Natural killer cell (primary cell): ENCODE data around the gene ACTR3. TPM values are rescaled to one million over a fixed set of nuclear protein-coding genes. Genes with fewer than 3 reads are reported as not detected.
"Not testable (repeated sequence)": the region's sequence is repeated elsewhere in the genome, so short reads cannot be mapped to it uniquely, and the experiment has no call there.

Experiments
- ATAC-seq, 3 donors: fragments of 150-1000 bp in 2 of 3; fragments of 200-7000 bp in 1 of 3; cut with Tn5 transposase; 1 replicate in 1 of 3; 2 replicates in 2 of 3; pipeline ENCODE4 v1.10.0; 2021; ENCODE audit warnings: mild to moderate bottlenecking in 2 of 3, moderate library complexity in 2 of 3
- DNase-seq, 2 donors: peaks; one replicate each; pipeline versions ENCODE4 v3.0.0 to v3.0.0-alpha.2; 2013 to 2021; ENCODE audit warnings: mixed read lengths in 1 of 2
- H3K27ac ChIP-seq: one replicate; pipeline ENCODE4 v1.5.1; 2013; ENCODE audit warnings: mild to moderate bottlenecking, low read length
- H3K27me3 ChIP-seq: one replicate; pipeline ENCODE4 v1.6.1; 2013; ENCODE audit warnings: low read length; ENCODE audit not compliant: control insufficient read depth, insufficient read depth
- H3K36me3 ChIP-seq: one replicate; pipeline ENCODE4 v1.6.1; 2013; ENCODE audit warnings: low read length; ENCODE audit not compliant: control insufficient read depth, insufficient read depth
- H3K4me1 ChIP-seq: one replicate; pipeline ENCODE4 v1.6.1; 2013; ENCODE audit warnings: low read length; ENCODE audit not compliant: control insufficient read depth, insufficient read depth
- H3K4me3 ChIP-seq: one replicate; pipeline ENCODE4 v1.5.1; 2013; ENCODE audit warnings: low read length
- H3K9me3 ChIP-seq: one replicate; pipeline ENCODE4 v1.6.1; 2013; ENCODE audit warnings: low read length; ENCODE audit not compliant: control insufficient read depth, insufficient read depth
- H3K27ac Mint-ChIP-seq, 2 donors: one replicate each; pipeline ENCODE4 v1.8.0; 2022; ENCODE audit warnings: mild to moderate bottlenecking in 2 of 2, mixed read lengths in 2 of 2, moderate library complexity in 1 of 2
- H3K27me3 Mint-ChIP-seq, 2 donors: one replicate each; pipeline ENCODE4 v1.8.0; 2022; ENCODE audit warnings: low read depth in 2 of 2, mixed read lengths in 2 of 2
- H3K36me3 Mint-ChIP-seq: one replicate; pipeline ENCODE4 v1.8.0; 2022; ENCODE audit warnings: mixed read lengths
- H3K4me1 Mint-ChIP-seq, 2 donors: one replicate each; pipeline ENCODE4 v1.8.0; 2022; ENCODE audit warnings: mixed read lengths in 2 of 2
- H3K4me3 Mint-ChIP-seq: one replicate; pipeline ENCODE4 v1.8.0; 2022; ENCODE audit warnings: mild to moderate bottlenecking, moderate library complexity, mixed read lengths
- H3K9me3 Mint-ChIP-seq, 2 donors: one replicate each; pipeline ENCODE4 v1.8.0; 2022; ENCODE audit warnings: mixed read lengths in 2 of 2
- WGBS: methylation state at CpG from one replicate; pipeline ENCODE4 v1.1.7; 2013; ENCODE audit warnings: missing lambda C conversion rate; ENCODE audit not compliant: insufficient coverage; 5-methylcytosine and 5-hydroxymethylcytosine counted together
- intact Hi-C: fragments of 100-400 bp; cut with micrococcal nuclease; formaldehyde crosslinking; loops from one replicate; pipeline ENCODE4 v1.14.2; 2022
- total RNA-seq, 4 donors: library from RNA; stranded (reverse); fragments of 120-200 nt in 1 of 4; gene quantifications; one replicate each; pipeline versions ENCODE4 v1.2.3 to v1.2.4, GENCODE V29; 2013 to 2022
- TF ChIP-seq, protein P1 (sequence below): fragments of 200-600 bp; IDR thresholded peaks from one replicate; pipeline ENCODE4 v1.8.0; 2022; ENCODE audit warnings: antibody characterized with exemption

Gene ACTR3
- total RNA-seq = 100 to 1,000 TPM; 323 to 428 (median 352) TPM
- 546 TPM for total RNA-seq (2013)

DNA sequence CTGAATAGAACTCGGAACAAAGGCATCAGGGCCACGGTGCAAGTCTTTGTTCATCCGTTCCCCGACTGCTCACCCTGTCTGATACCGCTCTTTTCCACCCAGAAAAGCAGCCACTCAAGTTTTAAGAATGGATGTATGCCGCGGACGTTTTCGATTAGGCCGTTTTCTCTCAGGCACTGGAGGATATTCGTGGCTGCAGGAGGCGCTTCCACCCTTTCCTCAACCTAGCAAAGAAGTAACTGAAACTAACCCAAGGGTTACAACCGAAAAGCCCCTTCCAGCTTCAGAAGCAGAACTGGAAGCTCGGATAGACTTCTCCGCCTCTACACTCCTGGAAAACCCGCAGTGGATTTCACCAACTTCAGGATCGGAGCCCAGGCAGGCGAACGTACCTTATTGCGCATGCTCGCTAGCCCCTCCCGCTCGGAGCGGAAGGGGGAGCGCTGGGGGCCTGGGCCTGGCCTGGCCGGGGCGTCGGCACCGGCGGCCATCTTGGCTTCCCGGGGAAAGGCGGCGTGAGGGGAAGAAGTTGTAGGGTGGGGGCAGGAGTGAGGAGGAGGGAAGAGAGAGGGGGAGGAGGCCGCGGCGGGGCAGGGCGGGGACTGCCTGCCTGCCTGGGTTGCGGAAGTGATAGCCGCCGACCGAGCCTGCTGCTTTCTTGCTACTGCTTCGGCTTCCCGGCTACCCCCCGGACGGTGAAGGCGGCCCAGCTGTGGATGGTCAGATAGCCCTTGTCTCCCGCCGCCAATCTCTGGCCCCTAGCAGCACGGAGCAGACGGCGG, at the start of gene ACTR3:
ACTR3 (plus strand) TSS at position 619 of the 782 bp plus-strand sequence. CDS start 191 bp downstream, outside the sequence.
- Mint-ChIP-seq H3K27me3 (no peaks in the 10 kb centered on the region), H3K9me3 (no peaks in the 10 kb centered on the region), H3K36me3 (peaks cover 5% of the 10 kb centered on the region), H3K4me1 (peaks cover 79 to 85% of the 10 kb centered on the region in 2 donors), H3K4me3 (peak within 1 kb of the TSS; percentile 100), H3K27ac (peak within 1 kb of the TSS; percentile 97 to 99)
- under 1% methylated on average over 51 of the region's 51 CpGs for WGBS
- TF ChIP-seq, protein P1, sequence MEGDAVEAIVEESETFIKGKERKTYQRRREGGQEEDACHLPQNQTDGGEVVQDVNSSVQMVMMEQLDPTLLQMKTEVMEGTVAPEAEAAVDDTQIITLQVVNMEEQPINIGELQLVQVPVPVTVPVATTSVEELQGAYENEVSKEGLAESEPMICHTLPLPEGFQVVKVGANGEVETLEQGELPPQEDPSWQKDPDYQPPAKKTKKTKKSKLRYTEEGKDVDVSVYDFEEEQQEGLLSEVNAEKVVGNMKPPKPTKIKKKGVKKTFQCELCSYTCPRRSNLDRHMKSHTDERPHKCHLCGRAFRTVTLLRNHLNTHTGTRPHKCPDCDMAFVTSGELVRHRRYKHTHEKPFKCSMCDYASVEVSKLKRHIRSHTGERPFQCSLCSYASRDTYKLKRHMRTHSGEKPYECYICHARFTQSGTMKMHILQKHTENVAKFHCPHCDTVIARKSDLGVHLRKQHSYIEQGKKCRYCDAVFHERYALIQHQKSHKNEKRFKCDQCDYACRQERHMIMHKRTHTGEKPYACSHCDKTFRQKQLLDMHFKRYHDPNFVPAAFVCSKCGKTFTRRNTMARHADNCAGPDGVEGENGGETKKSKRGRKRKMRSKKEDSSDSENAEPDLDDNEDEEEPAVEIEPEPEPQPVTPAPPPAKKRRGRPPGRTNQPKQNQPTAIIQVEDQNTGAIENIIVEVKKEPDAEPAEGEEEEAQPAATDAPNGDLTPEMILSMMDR = no peak
- peak within 1 kb of the TSS; percentile 91 for H3K4me3 ChIP-seq
- DNase-seq = peak; percentile 97 to 99
- intact Hi-C loops = loop anchor here (2.0 to 10.0 kb wide), 3 partner anchors 33 to 715 kb away; partner anchors contain the start of genes PSD4 and SLC35F5
- H3K27ac ChIP-seq = peak within 1 kb of the TSS; percentile 94
- no peaks in the 10 kb centered on the region for H3K27me3 ChIP-seq
- peak; percentile 73 to 90 (median 85) for ATAC-seq
- peaks cover 50% of the 10 kb centered on the region for H3K4me1 ChIP-seq
- peaks cover 9% of the 10 kb centered on the region for H3K36me3 ChIP-seq
- no peaks in the 10 kb centered on the region for H3K9me3 ChIP-seq

DNA sequence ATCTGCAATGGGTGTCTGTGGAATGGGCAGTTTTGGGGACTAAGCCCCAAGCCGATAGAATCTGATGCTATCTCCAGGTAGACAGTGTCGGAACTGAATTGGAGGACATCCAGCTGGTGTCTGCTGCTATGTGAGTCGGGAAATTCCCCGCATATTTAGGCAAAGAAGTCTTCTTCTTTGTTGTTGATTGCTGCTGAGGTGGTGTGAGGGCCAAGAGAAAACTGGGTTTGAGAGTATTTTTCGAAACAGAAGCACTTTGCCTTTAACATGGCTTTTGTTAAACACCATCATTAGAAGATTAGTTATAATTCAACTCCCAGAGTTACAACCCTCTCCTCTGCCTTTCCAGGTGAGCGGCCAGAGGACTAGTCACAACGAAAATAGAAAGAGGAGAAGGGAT, 49.4 kb upstream of the ACTR3 start:
- DNase-seq (no peak), ATAC-seq (no peak)
- H3K4me1 ChIP-seq = no peaks in the 10 kb centered on the region
- no peaks in the 10 kb centered on the region for H3K4me1 Mint-ChIP-seq
- H3K27ac Mint-ChIP-seq = no peak overlapping the region
- H3K9me3 Mint-ChIP-seq = no peaks in the 10 kb centered on the region
- no peak overlapping the region for H3K27ac ChIP-seq
- no peaks in the 10 kb centered on the region for H3K9me3 ChIP-seq
- no peak overlapping the region for H3K4me3 ChIP-seq
- no peaks in the 10 kb centered on the region for H3K27me3 Mint-ChIP-seq
- no peaks in the 10 kb centered on the region for H3K27me3 ChIP-seq
- no peaks in the 10 kb centered on the region for H3K36me3 ChIP-seq
- WGBS = 95% methylated on average over 6 of the region's 7 CpGs
- H3K36me3 Mint-ChIP-seq = no peaks in the 10 kb centered on the region
- TF ChIP-seq, protein P1 = no peak
- intact Hi-C loops = no loop called here
- H3K4me3 Mint-ChIP-seq = no peak overlapping the region

DNA sequence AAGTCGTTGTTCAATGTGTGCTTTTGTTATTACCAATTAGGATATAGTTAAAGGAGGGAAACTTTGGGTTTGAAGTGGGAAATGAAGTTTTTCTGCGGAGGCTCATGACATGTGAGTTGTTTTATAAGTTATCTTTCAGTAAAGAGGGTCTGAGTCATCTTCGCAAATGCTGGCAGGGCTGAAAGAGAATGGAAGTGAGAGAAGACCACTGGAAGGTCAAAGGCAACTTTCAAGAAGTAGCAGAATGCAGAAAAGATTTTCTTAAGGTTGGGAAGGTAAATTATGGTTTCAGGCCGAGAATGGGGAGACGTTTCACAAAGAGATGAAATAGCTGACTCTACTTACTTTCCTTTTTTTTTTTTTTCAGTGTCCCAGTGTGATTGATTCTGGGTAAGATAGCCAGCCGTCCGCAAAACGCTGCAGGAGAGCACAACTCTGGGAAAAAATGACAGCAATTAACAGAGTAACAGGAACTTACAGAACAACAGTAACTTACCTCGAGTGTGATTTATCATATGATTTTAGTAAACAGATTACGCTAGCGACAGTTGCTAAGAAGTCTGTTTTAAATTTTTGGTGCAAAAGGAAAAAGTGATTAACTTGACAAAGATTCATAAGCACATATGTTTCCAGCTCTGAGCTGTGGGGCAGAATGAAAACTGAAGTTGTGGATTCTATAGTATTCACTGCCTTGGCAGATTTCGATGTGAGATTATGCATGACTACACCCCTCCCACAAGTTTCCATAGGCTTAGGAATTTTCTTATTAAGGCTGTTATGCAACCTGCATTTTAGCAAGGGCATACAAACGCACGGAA, 46.8 kb upstream of the ACTR3 start:
- H3K4me1 Mint-ChIP-seq = no peaks in the 10 kb centered on the region
- intact Hi-C loops = no loop called here
- Histone ChIP-seq H3K36me3 (no peaks in the 10 kb centered on the region), H3K27me3 (no peaks in the 10 kb centered on the region), H3K4me1 (no peaks in the 10 kb centered on the region), H3K27ac (no peak overlapping the region), H3K4me3 (no peak overlapping the region), H3K9me3 (no peaks in the 10 kb centered on the region)
- H3K36me3 Mint-ChIP-seq = no peaks in the 10 kb centered on the region
- DNase-seq (no peak), ATAC-seq (no peak)
- no peaks in the 10 kb centered on the region for H3K27me3 Mint-ChIP-seq
- TF ChIP-seq, protein P1 = no peak
- 92% methylated on average over 14 of the region's 14 CpGs for WGBS
- no peak overlapping the region for H3K27ac Mint-ChIP-seq
- no peak overlapping the region for H3K4me3 Mint-ChIP-seq
- no peaks in the 10 kb centered on the region for H3K9me3 Mint-ChIP-seq

DNA sequence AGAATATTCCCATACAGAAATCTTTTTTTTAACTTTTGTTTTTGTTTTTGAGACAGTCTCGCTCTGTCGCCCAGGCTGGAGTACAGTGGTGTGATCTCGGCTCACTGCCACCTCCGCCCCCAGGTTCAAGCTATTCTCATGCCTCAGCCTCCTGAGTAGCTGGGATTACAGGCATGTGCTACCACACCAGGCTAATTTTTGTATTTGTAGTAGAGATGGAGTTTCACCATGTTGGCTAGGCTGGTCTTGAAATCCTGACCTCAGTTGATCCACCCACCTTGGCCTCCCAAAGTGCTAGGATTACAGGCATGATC, 46.2 kb upstream of the ACTR3 start:
- H3K27me3 Mint-ChIP-seq, H3K4me1 ChIP-seq, H3K4me1 Mint-ChIP-seq, H3K9me3 ChIP-seq, H3K27ac Mint-ChIP-seq, H3K27ac ChIP-seq, intact Hi-C loops, H3K9me3 Mint-ChIP-seq, H3K4me3 Mint-ChIP-seq, H3K36me3 Mint-ChIP-seq, H3K36me3 ChIP-seq, ATAC-seq, DNase-seq, H3K4me3 ChIP-seq, H3K27me3 ChIP-seq: not testable (repeated sequence)
- WGBS = 94% methylated on average over 4 of the region's 4 CpGs
